Measurements from ENCODE around the gene TMEM163.
"Not testable (repeated sequence)": the region's sequence is repeated elsewhere in the genome, so short reads cannot be mapped to it uniquely, and the experiment has no call there.

The TMEM163 gene

DNA sequence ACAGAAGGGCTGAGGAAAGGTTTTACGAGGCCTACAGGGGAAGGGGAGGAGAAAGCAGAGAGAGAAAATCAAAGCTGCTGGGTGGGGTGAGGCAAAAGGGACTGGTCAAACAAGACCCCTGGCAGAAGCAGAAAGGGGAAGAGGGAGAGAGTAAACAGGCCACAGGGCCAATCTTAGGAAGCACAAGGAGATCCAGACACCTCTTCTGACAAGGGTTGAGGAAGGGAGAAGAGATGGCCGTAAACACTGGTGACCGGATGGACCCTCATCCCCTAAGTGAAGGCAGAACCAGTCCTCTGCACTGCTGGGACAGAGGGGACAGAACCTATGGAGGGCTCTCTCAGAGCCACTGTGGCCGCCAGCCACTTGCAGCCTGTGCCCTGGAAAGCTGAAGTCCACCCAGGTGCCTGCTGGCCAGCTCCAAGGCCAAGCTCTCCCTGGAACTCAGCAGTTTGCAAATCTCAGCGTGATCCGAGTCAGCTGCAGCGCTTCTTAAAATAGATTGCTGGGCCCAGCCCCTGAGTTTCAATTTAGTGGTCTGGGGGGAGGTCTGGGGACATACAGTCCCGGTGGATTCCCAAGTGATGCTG, 108.8 kb downstream of the TMEM163 start:
- DNase-seq = no peak

DNA sequence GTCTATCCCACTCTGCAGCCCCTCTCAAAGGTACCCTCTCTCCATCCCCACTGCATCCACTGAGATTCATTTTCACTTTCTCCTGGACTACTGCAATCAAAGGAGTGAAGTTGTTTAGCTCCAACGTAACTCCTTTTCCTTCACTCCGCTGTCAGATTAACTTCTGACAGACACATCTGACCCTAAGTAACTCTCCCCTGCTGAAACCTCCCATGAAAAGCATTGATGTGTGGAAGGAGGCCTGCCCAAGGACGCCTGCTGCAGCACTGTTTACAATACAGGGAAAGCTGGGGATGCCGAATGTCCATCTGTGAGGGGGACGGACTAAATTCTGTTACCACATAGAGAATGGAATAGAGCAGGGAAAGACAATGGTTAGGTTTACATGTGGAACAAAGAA, 114.8 kb downstream of the TMEM163 start:
- DNase-seq = no peak

DNA sequence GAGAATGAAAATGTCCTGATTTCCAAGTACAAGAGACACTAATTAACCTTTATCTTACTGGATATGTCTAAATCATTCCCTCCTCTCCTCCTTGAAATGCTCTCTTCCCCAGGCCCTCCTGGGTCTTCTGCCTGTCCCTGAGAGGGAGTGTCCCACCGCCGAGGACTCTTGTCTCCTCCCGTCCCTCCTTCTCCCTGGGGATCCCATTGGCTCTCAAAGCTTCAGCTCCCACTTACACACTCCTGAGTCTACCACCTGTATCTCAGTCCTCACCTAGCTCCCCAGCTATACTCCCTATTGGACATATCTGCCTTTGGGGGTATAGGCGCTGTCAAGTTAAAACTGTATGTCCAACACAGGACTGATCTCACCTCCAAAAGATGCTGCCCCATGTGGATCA, 116.1 kb downstream of the TMEM163 start:
- DNase-seq = no peak

- DNase-seq = no peak
Measured at GRCh38 chr2:134601264-134601663, 117.5 kb downstream of the TMEM163 start.

DNA sequence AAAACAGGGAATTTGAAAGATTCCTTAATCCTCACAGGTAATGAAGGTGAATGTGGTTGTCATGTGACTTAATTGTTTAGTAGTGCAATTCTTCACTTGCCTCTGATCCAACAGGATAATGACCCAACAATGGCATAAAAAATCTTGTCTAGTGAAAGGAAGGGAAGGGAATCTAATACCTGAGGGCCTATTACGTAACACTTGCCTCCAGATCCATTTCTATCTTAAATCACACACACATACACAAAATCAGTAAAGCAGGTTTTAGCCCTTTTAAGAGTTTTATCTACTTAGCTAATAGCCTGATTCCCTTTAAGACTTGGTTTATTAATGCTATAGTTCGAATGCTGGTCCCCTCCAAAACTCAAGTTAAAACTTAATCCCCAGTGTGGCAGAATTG, 118.6 kb downstream of the TMEM163 start:
- no peak for DNase-seq

DNA sequence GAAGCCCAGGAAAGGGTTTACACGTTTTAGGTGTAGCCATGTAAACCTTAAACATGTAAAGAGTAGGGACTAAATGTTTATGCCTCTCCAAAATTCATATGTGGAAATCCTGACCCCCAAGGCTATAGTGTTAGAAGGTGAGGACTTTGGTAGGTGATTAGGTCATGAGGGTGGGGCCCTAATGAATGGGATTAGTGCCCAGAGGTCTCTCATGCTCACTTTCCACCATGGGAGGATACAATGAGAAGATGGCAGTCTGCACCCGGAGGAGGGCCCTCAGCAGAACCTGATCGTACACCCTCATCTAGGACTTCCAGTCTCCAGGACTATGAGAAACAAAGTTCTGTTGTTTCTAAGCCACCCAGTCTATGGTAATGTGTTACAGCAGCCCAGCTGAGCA, 119.6 kb downstream of the TMEM163 start:
- no peak for DNase-seq

GRCh38 chr2:134594399-134594798, 124.4 kb downstream of the TMEM163 start:
- DNase-seq = no peak

DNA sequence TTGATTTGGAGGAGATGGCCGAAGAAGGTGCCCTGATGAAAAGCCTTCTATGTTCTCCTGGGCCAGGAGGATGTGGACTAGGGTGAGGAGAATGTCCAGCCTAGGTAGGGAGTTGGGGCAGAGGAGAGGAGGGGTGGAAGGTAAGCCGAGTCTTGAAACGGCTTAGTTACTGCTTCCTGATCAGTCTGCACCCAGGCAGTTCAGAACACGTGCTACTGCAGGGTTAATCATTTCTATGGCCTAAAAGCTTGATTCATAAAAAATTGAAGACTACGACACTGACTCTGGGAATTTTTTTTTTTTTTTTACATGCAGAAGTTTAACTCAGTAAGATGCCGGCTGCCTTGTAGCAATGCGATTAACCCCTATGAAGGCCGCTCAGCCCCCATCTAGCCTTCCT, 125.3 kb downstream of the TMEM163 start:
- no peak for DNase-seq

DNA sequence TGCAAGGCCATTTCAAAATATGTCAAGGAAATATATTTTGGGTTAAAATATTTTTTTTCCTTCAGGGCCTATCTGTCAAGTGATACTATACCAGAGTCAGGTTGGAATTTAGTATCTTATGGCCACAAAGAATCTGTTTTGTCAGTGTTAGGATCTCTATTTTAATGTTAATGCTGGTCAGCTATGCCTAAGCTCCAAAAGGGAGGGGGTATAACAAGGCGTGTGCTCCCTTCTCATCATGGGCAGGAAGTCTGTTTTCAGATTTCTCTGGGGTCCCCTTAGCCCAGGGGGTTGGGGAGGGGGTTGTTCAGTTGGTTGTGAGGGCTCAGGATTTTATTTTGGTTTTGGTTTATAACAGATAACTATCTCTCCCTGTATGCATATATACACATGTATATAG, 126.4 kb downstream of the TMEM163 start:
- DNase-seq = no peak

DNA sequence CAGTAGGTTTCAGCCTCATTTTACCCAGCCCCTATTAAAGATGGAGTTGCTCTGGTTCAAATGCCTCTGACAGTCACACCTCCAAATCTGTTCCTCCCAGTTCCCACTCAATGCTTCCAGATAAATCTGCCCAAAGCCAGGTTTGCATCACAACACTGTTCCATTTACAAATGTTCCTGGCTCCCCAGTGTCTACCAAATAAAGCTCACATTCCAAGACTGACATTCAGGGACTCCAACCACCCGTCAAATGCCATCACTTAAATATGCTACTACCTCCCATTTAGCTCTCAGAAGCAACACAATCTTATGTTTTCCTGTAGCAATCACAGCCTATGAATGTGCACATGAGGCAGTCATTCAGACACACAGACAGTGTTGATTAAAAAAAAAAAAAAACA, 127.3 kb downstream of the TMEM163 start:
- DNase-seq = no peak

- no peak for DNase-seq
Measured at GRCh38 chr2:134590679-134591078, 128.1 kb downstream of the TMEM163 start.

DNA sequence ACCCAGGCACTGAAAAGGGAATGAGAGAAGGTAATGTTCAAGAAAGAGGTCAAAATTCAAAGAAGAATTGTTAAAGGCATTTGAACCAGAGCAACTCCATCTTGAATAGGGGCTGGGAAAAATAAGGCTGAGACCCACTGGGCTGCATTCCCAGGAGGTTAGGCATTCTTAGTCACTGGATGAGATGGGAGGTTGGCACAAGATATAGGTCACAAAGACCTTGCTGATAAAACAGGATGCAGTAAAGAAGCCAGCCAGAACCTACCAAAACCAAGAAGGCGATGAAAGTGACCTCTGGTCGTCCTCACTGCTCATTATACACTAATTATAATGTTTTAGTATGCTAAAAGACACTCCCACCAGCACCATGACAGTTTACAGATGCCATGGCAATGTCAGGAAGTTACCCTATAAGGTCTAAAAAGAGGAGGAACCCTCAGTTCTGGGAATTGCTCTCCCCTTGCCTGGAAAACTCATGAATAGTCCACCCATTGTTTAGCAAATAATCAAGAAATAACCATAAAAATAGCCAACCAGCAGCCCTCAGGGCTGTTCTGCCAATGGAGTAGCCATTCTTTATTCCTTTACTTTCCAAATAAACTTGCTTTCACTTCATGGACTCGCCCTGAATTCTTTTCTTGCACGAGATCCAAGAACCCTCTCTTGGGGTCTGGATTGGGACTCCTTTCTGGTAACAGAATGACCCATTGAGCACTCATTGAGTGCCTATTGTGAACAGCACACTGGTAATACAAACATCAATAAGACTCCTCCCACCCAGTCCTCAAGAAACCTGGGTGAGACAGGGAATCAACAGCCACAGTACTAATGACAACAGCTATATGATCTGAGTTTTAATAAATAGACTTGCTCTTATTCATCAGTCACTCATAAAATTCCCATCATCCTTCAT, 129.4 kb downstream of the TMEM163 start:
- not testable (repeated sequence) for DNase-seq

- no peak for DNase-seq
Measured at GRCh38 chr2:134588556-134588955, 130.2 kb downstream of the TMEM163 start.

DNA sequence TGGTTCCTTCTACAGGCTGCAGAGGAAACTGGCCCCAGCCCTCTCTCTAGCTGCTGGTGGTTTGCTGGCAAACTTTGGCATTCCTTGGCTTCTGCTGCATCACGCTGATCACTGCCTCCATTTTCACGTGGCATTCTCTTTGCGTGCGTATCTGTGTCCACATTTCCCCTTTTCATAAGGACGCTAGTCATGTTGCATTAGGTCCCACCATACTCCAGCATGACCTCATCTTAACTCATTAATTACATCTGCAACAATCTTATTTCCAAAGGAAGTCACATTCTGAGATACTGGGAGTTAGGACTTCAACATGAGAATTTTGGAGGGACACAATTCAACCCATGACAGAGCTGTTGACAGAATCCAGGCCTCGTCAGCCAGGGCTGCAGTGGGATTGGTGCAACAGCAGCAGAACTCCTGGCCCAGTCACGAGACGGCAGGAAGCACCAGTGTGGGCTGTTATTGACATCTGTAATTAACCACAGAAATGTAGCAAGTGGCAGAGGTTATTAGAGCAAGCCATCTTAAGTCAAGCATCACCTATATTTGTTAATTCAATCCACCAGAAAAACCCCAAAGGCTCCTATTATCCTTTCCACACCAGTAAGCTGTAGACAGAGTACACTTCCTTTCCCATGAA, 132.4 kb downstream of the TMEM163 start:
- no peak for DNase-seq

GRCh38 chr2:134583997-134584520, 134.7 kb downstream of the TMEM163 start:
- DNase-seq = no peak

- no peak for DNase-seq
Measured at GRCh38 chr2:134583462-134583861, 135.3 kb downstream of the TMEM163 start.

DNA sequence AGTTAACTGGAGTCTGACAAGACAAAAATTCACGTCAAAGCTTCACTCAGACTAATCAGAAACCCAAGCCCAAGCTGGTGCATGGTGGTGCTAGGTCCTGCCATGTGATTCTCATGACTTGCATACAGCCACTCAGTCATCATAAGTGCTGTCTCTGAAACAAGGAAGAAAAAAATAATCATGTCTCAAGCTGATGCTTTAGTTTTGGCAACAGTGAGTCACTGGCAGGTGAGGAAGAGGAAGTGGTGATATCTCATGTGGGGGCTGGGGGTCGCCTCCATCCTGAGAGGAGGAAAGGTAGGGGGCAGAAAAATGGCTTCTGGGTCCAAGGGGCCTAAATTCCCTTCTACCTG, 136.3 kb downstream of the TMEM163 start:
- DNase-seq = no peak

GRCh38 chr2:134581877-134582546, 136.8 kb downstream of the TMEM163 start:
- DNase-seq = no peak

- no peak for DNase-seq
Measured at GRCh38 chr2:134578316-134578715, 140.5 kb downstream of the TMEM163 start.

DNA sequence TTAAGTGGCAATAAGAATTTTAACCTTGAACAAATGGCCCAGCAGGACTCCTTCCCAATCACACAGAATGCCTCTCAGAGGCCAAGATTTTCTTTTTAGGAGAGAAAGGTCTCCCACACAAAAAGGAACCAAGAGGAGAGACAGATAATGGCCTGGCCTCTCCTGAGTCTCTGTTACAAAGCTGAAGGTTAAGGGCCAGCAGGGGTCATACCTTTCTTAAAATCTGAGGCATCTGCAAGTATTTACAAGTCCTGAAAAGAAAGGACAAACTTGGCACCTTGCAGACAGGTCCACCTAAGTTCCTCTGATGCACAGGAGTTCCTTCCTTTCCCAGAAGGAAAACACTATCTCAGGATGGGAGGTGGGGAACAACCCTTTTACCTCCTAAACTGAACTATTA, 142.3 kb downstream of the TMEM163 start:
- DNase-seq = no peak

DNA sequence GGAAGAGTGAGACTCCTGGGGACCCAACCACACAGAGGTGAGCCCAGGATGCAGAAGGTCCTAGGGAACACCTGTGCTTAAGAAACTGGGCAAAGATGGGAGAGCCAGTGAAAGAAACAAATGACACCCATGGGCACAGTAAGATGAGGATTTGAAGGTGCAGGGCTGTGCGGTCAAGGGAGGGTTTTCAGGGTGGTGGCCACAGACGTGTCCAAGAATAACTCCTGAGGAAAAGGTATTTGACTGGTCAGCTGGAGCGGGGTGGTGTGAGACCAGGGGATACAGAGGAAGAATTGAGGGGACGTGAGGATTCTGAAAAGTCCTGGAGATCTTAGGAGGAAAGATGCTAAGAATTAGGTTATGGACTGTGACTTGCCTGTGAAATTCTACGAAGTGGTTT, 142.9 kb downstream of the TMEM163 start:
- DNase-seq = no peak

DNA sequence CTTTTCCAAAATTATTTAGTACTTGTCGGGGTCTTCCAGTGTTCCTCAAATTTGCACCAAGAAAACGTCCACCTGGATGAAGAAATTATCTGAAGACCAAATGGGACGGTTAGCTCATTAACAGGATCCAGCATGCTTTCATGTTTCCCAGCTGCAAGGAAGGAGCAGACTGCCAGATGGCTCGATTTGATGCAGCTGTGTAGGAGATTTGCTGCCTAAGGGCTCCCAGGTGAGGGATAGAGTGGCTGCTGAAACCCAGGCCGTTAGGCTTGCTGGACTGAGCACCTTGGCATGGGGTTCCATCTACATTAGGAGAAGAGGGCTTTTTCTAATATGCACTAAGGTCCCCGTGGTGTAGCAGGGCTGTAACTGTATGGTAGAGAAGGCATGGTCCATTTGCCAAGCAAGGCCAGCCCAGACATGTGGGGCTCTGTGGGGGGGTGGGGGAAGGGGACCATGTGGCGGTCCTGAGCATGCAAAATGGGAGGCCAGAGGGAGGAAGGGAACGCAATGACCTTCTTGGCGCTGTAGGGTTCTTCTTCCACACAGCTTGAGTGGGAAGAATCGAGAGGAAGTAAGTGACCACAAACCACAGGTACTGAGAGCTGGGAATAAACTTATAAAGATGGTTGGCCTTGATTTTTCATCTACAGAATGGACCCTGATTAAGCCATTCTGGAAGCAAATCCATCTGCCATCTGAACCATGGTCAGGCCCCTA, 144.0 kb downstream of the TMEM163 start:
- DNase-seq = no peak

DNA sequence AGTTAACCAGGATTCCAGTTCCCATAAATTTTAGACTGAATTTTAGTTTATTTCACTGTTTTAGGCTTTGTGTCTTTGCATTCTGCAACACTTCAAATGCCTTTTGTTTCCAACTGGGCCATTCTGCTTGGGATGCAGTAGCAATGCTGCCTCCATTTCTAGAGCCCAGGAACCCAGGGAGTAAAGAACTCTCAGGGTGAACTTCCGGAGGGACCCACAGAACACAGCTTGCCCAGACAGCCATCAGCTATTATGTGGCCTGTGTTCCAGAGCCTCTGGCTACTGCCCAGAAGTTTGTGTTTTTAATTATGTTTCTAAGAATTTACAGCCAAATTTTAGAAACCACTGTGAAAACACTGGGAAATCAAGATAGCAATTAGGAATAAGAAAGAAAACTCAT, 145.1 kb downstream of the TMEM163 start:
- no peak for DNase-seq

All from DMS79 (cell line).